GM06990 (cell line): ENCODE results near the gene TMEM163.

ENCODE experiments used
- DNase-seq: peaks from one replicate; pipeline ENCODE4 v3.0.0-alpha.2; 2011; ENCODE audit not compliant: insufficient read length; ENCODE audit errors: extremely low read depth
- H3K27me3 ChIP-seq: replicated peaks from 2 replicates; pipeline ENCODE4 v1.6.0; 2011; ENCODE audit warnings: low read length; ENCODE audit not compliant: control insufficient read depth, insufficient read depth
- H3K36me3 ChIP-seq: 2 replicates; pipeline ENCODE4 v1.5.1; 2011; ENCODE audit warnings: low read length; ENCODE audit not compliant: control insufficient read depth, insufficient read depth
- H3K4me3 ChIP-seq: replicated peaks from 2 replicates; pipeline ENCODE4 v1.5.1; 2011; ENCODE audit warnings: low read depth, mild to moderate bottlenecking, control low read depth, low read length
- TF ChIP-seq, protein P1 (sequence below): IDR thresholded peaks from 2 replicates; pipeline ENCODE4 v1.5.1; 2011; ENCODE audit warnings: low read length, control low read depth, mild to moderate bottlenecking, inconsistent platforms; ENCODE audit not compliant: insufficient read depth, poor library complexity, severe bottlenecking

Gene TMEM163

GRCh38 chr2:134667081-134667480, 51.7 kb downstream of the TMEM163 start:
- TF ChIP-seq, protein P1, sequence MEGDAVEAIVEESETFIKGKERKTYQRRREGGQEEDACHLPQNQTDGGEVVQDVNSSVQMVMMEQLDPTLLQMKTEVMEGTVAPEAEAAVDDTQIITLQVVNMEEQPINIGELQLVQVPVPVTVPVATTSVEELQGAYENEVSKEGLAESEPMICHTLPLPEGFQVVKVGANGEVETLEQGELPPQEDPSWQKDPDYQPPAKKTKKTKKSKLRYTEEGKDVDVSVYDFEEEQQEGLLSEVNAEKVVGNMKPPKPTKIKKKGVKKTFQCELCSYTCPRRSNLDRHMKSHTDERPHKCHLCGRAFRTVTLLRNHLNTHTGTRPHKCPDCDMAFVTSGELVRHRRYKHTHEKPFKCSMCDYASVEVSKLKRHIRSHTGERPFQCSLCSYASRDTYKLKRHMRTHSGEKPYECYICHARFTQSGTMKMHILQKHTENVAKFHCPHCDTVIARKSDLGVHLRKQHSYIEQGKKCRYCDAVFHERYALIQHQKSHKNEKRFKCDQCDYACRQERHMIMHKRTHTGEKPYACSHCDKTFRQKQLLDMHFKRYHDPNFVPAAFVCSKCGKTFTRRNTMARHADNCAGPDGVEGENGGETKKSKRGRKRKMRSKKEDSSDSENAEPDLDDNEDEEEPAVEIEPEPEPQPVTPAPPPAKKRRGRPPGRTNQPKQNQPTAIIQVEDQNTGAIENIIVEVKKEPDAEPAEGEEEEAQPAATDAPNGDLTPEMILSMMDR: no peak

DNA sequence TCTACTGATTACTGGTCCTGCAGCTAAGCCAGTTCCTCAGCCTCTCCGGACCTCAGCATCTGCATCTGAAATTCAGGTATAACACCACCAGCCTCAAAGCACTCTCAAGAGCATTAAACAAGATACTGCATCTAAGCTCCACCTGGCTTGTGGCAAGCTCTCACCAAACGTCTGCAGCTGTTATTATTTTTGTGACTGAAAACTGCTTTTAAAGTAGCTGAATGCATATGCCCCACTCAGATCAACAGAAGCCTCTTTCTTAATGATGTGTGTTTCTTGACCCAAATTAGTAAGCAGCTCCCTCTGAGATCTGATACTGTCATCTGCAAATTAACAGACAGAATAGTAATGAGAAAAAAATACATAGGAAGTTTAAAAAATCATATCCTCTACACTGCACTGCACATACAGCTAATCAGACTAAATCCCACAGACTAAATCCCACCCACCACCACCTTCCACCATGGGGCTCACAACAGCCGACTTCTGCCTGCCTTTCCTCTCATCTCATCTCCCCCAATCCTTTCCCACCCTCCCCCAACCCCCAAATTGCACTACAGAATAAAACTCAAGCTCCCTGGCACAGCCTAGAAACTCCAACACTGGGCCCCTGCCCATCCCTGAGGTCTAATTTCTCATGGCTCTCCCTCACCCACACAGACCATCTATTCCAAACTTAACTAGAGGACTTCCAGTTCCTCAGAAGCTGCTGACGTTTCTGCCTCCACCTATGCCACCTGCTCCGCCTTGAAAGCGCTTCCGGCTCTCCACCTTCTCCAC, 52.9 kb downstream of the TMEM163 start:
- Histone ChIP-seq H3K36me3 (no peaks in the 10 kb centered on the region), H3K27me3 (no peaks in the 10 kb centered on the region; the same call in 1 of the 2 replicates), H3K4me3 (no peak overlapping the region)
- TF ChIP-seq, protein P1: no peak
- DNase-seq: no peak

More at GRCh38 chr2:134667081-134667480, 51.7 kb downstream of the TMEM163 start:
- Histone ChIP-seq H3K27me3 (no peaks in the 10 kb centered on the region; the same call in 1 of the 2 replicates), H3K4me3 (no peak overlapping the region), H3K36me3 (no peaks in the 10 kb centered on the region)
- DNase-seq: no peak

- no peaks in the 10 kb centered on the region; the same call in 1 of the 2 replicates for H3K27me3 ChIP-seq
- TF ChIP-seq, protein P1: no peak
- H3K4me3 ChIP-seq: no peak overlapping the region
- H3K36me3 ChIP-seq: no peaks in the 10 kb centered on the region
- no peak for DNase-seq
These were observed 55.0 kb downstream of the TMEM163 start for GRCh38 chr2:134663451-134664450.

GRCh38 chr2:134662751-134663150, 56.0 kb downstream of the TMEM163 start:
- TF ChIP-seq, protein P1: no peak
- DNase-seq: no peak
- H3K4me3 ChIP-seq: no peak overlapping the region

DNA sequence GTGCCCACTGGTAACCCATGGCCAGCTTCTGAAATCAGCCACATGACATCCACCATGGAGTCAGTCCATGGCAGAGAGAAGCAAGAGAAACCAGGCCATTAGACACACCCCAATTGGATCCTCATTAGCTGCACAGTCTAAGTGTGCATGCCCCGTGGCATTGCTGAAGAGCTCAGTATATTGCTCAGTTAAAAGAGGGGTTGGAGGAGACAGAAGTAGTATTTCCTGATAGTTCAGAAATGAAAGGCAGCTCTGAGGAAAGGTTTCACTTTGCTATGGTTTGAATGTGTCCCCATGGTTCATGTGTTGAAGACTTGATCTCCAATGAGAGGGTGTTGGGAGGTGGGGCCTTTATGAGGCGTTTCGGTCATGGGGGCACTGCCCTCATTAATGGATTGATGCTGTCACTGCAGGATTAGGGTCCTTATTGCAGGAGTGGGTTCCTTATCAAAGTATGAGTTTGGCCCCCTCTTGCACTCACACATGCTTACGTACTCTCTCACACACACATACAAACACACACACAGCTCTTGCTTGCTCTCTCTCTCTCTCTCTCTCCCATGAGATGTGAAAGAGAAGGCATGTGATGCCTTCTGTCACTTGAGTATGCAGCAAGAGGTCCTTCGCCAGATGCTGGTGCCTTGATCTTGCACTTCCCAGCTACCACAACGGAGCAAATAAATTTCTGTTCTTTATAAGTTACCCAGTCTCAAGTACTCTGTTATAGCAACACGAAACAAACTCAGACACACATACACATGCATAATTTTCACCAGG, 58.0 kb downstream of the TMEM163 start:
- TF ChIP-seq, protein P1: no peak
- DNase-seq: no peak
- H3K27me3 ChIP-seq: no peaks in the 10 kb centered on the region

More at GRCh38 chr2:134662751-134663150, 56.0 kb downstream of the TMEM163 start:
- H3K36me3 ChIP-seq: no peaks in the 10 kb centered on the region
- no peaks in the 10 kb centered on the region; the same call in 1 of the 2 replicates for H3K27me3 ChIP-seq

More for the DNA sequence above, 58.0 kb downstream of the TMEM163 start:
- no peak overlapping the region for H3K4me3 ChIP-seq
- H3K36me3 ChIP-seq: no peaks in the 10 kb centered on the region
